Esophagus mucosa (tissue), 1 donor: ENCODE data around the gene TMEM82. TPM values are rescaled to one million over a fixed set of nuclear protein-coding genes. Genes with fewer than 3 reads are reported as not detected.

Experiments
- total RNA-seq: library from RNA; stranded (reverse); gene quantifications from one replicate; pipeline ENCODE4 v1.2.4, GENCODE V29; 2023
- donor health status: DM: yes; HTN: yes; CAD: no.

TMEM82 gene
- total RNA-seq, 1 donor from 2014 or later: not detected

Other genes starting within 250 kb of the TMEM82 start
- gene CASP9, start 218.3 kb upstream of the TMEM82 start, total RNA-seq: 10.1 TPM
- 19.8 TPM for gene DNAJC16, start 215.7 kb upstream of the TMEM82 start, total RNA-seq
- 1.4 TPM for gene AGMAT, start 157.4 kb upstream of the TMEM82 start, total RNA-seq
- 49.9 TPM for gene DDI2, start 125.0 kb upstream of the TMEM82 start, total RNA-seq
- gene PLEKHM2, start 58.2 kb upstream of the TMEM82 start, total RNA-seq: 54.7 TPM
- gene SLC25A34, start 6.2 kb upstream of the TMEM82 start, total RNA-seq: 0.68 TPM
- 56.5 TPM for gene FBLIM1, start 16.3 kb downstream of the TMEM82 start, total RNA-seq
- gene UQCRHL, start 65.2 kb downstream of the TMEM82 start, total RNA-seq: 1.6 TPM
- gene SPEN, start 105.2 kb downstream of the TMEM82 start, total RNA-seq: 25.1 TPM
- 26.5 TPM for gene ZBTB17, start 233.6 kb downstream of the TMEM82 start, total RNA-seq